ENCODE data around the gene SRGAP1.

- TF ChIP-seq CTCF (conservative IDR thresholded peaks at IDR 0.05), result no peak
- no peak for TF ChIP-seq ZFX (IDR thresholded peaks at IDR 0.05)
These were observed 9.5 kb downstream of the SRGAP1 start for GRCh38 chr12:63853978-63854377.

Measured in C4-2B (cell line).